SK-N-SH (cell line): Measurements from ENCODE around the gene NEGR1. TPM values are rescaled to one million over a fixed set of nuclear protein-coding genes. Genes with fewer than 3 reads are reported as not detected.

Source experiments
- CTCF ChIA-PET: fragments of 300-600, 350-600 bp; formaldehyde crosslinking; extraction: SDS; loops from one replicate; lab custom pipeline; 2021; lab: Yijun Ruan, JAX
- POLR2A ChIA-PET: fragments of 350-600 bp; sonication (Branson Sonifier 250); formaldehyde crosslinking; extraction: SDS; loops from one replicate; lab custom pipeline; 2020; ENCODE audit warnings: antibody characterized with exemption, inconsistent platforms; lab: Yijun Ruan, JAX
- DNase-seq: peaks from one replicate; pipeline ENCODE4 v3.0.0; 2012
- H2AFZ ChIP-seq: fragments of 200-600 bp; sonication (generic); 2 replicates; pipeline ENCODE4 v1.8.1; 2016; ENCODE audit warnings: antibody characterized with exemption, mild to moderate bottlenecking, low read depth
- H3F3A ChIP-seq: fragments of 200-600 bp; sonication (generic); replicated peaks from 2 replicates; pipeline ENCODE3; 2016; ENCODE audit warnings: antibody characterized with exemption, mild to moderate bottlenecking; ENCODE audit not compliant: insufficient read depth
- H3K27ac ChIP-seq, 2 experiments: fragments of 200-500 bp in 1 of 2; fragments of 200-600 bp in 1 of 2; sonication (Bioruptor generic) in 1 of 2; sonication (generic), shearing (Covaris generic) in 1 of 2; 2 replicates each; pipeline versions ENCODE4 v1.5.1 to v1.6.1; 2014 to 2016; ENCODE audit warnings: low read depth in 2 of 2, inconsistent platforms in 1 of 2, low read length in 1 of 2, mild to moderate bottlenecking in 1 of 2, mixed read lengths in 1 of 2
- H3K27me3 ChIP-seq: fragments of 200-600 bp; sonication (generic), shearing (Covaris generic); 2 replicates; pipeline ENCODE4 v1.6.1; 2016; ENCODE audit warnings: mixed run types; ENCODE audit not compliant: insufficient read depth
- H3K36me3 ChIP-seq, 2 experiments: fragments of 200-500 bp in 1 of 2; fragments of 200-600 bp in 1 of 2; sonication (Bioruptor generic) in 1 of 2; sonication (generic) in 1 of 2; replicated peaks in 1 of 2; 2 replicates each; pipeline versions ENCODE3 to v1.5.1; 2014 to 2016; ENCODE audit warnings: low read length in 1 of 2, mild to moderate bottlenecking in 1 of 2; ENCODE audit not compliant: insufficient read depth in 2 of 2, control insufficient read depth in 1 of 2
- H3K4me1 ChIP-seq, 2 experiments: fragments of 200-500 bp in 1 of 2; fragments of 200-600 bp in 1 of 2; sonication (Bioruptor generic) in 1 of 2; sonication (generic), shearing (Covaris generic) in 1 of 2; 2 replicates each; pipeline versions ENCODE4 v1.5.1 to v1.6.1; 2014 to 2016; ENCODE audit warnings: low read depth in 1 of 2, low read length in 1 of 2, mixed run types in 1 of 2; ENCODE audit not compliant: insufficient read depth in 2 of 2, control insufficient read depth in 1 of 2
- H3K4me2 ChIP-seq: fragments of 200-600 bp; sonication (generic), shearing (Covaris generic); 2 replicates; pipeline ENCODE4 v1.6.1; 2017; ENCODE audit warnings: mixed run types
- H3K4me3 ChIP-seq, 2 experiments: fragments of 200-500 bp in 1 of 2; fragments of 200-600 bp in 1 of 2; sonication (Bioruptor generic) in 1 of 2; sonication (generic), shearing (Covaris generic) in 1 of 2; 2 replicates each; pipeline versions ENCODE4 v1.5.1 to v1.8.1; 2014 to 2016; ENCODE audit warnings: low read depth in 2 of 2, inconsistent platforms in 1 of 2, low read length in 1 of 2, mild to moderate bottlenecking in 1 of 2, mixed read lengths in 1 of 2, moderate library complexity in 1 of 2
- H3K79me2 ChIP-seq: fragments of 200-600 bp; sonication (generic); 2 replicates; pipeline ENCODE4 v1.8.1; 2017; ENCODE audit warnings: mild to moderate bottlenecking; ENCODE audit not compliant: insufficient read depth
- H3K9ac ChIP-seq: fragments of 200-600 bp; sonication (generic); 2 replicates; pipeline ENCODE4 v1.6.1; 2017; ENCODE audit warnings: mixed run types
- H3K9me2 ChIP-seq: fragments of 200-600 bp; sonication (generic); 2 replicates; pipeline ENCODE4 v1.6.1; 2017; ENCODE audit warnings: mixed run types
- H3K9me3 ChIP-seq: fragments of 200-600 bp; sonication (generic); 2 replicates; pipeline ENCODE4 v1.6.1; 2017; ENCODE audit warnings: mixed run types, mild to moderate bottlenecking, moderate library complexity
- H4K20me1 ChIP-seq: fragments of 200-600 bp; sonication (generic); 2 replicates; pipeline ENCODE4 v1.6.1; 2017; ENCODE audit warnings: mild to moderate bottlenecking, mixed run types; ENCODE audit not compliant: insufficient read depth
- CHD2 ChIP-seq: fragments of 150-350 bp; IDR thresholded peaks from 2 replicates; pipeline ENCODE4 v1.6.1; 2018; ENCODE audit warnings: low read length; ENCODE audit not compliant: partially characterized antibody
- EZH2phosphoT487 ChIP-seq: fragments of 200-600 bp; sonication (generic); IDR thresholded peaks from 2 replicates; pipeline ENCODE4 v1.6.1; 2017; ENCODE audit warnings: low read depth, mixed run types, mild to moderate bottlenecking, antibody characterized with exemption, moderate library complexity, borderline replicate concordance
- NRF1 ChIP-seq: IDR thresholded peaks from 2 replicates; pipeline ENCODE4 v1.6.1; 2012; ENCODE audit warnings: low read depth, mild to moderate bottlenecking, low read length
- POLR2AphosphoS5 ChIP-seq: IDR thresholded peaks from 2 replicates; pipeline ENCODE4 v1.6.1; 2012; ENCODE audit warnings: low read depth, low read length
- RAD21 ChIP-seq: IDR thresholded peaks from 2 replicates; pipeline ENCODE4 v1.6.1; 2012; ENCODE audit warnings: mild to moderate bottlenecking, low read length
- RCOR1 ChIP-seq: fragments of 150-350 bp; IDR thresholded peaks from 2 replicates; pipeline ENCODE4 v1.6.1; 2017; ENCODE audit warnings: antibody characterized with exemption, low read length
- SMC3 ChIP-seq: IDR thresholded peaks from 2 replicates; pipeline ENCODE4 v1.6.1; 2012; ENCODE audit warnings: low read depth, low read length, improper control_type of control experiment
- TAF1 ChIP-seq: IDR thresholded peaks from 2 replicates; pipeline ENCODE4 v1.6.1; 2012; ENCODE audit warnings: low read depth, mild to moderate bottlenecking, low read length, moderate library complexity, borderline replicate concordance
- WGBS: methylation state at CpG from one replicate; pipeline ENCODE4 v1.1.6; 2017; ENCODE audit warnings: low lambda C conversion rate; 5-methylcytosine and 5-hydroxymethylcytosine counted together
- polyA plus RNA-seq, 3 experiments: library from polyadenylated mRNA; depleted of rRNA; stranded (reverse); fragments of >200 nt; gene quantifications; 2 replicates each; pipeline ENCODE4 v1.2.3, GENCODE V29; 2012
- TF ChIP-seq, protein P1 (sequence below): IDR thresholded peaks from 2 replicates; pipeline ENCODE4 v1.4.0; 2012; ENCODE audit warnings: low read depth, borderline replicate concordance
- TF ChIP-seq, protein P2 (sequence below): IDR thresholded peaks from 2 replicates; pipeline ENCODE4 v1.6.1; 2012; ENCODE audit warnings: mild to moderate bottlenecking, low read depth, low read length, moderate library complexity
- TF ChIP-seq, protein P3 (sequence below): IDR thresholded peaks from 2 replicates; pipeline ENCODE4 v1.4.0; 2012; ENCODE audit warnings: low read depth, borderline replicate concordance
- TF ChIP-seq, protein P4 (sequence below): IDR thresholded peaks from 2 replicates; pipeline ENCODE4 v1.4.0; 2012; ENCODE audit warnings: low read depth

The NEGR1 gene
- polyA plus RNA-seq, 1 of the 3 experiments (the other 2 are of a cell fraction) = 0.21 TPM

DNA sequence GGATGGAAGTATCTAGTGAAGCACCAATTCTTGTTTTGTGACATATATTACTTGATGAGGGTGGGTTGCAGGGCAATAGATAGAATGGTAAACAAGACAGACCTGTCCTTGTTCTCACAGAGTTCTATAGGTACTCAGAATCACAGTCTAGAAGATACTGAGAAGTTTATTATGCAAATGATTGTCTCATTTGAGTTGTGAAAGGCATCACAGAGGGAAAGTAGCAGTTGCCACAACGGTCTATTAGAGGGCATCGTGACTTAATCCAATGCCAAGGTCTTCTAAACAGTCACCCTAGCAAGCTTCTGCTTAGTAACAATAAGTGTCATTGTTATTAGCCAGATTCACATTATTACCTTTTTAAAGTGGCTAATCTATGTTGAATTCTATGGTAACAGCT lies 626.7 kb downstream of the NEGR1 start:
- TF ChIP-seq TAF1 (no peak), SMC3 (no peak), NRF1 (no peak), RAD21 (no peak), POLR2AphosphoS5 (no peak), RCOR1 (no peak), EZH2phosphoT487 (no peak), CHD2 (no peak)
- TF ChIP-seq, protein P1, sequence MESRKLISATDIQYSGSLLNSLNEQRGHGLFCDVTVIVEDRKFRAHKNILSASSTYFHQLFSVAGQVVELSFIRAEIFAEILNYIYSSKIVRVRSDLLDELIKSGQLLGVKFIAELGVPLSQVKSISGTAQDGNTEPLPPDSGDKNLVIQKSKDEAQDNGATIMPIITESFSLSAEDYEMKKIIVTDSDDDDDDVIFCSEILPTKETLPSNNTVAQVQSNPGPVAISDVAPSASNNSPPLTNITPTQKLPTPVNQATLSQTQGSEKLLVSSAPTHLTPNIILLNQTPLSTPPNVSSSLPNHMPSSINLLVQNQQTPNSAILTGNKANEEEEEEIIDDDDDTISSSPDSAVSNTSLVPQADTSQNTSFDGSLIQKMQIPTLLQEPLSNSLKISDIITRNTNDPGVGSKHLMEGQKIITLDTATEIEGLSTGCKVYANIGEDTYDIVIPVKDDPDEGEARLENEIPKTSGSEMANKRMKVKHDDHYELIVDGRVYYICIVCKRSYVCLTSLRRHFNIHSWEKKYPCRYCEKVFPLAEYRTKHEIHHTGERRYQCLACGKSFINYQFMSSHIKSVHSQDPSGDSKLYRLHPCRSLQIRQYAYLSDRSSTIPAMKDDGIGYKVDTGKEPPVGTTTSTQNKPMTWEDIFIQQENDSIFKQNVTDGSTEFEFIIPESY = no peak
- TF ChIP-seq, protein P2, sequence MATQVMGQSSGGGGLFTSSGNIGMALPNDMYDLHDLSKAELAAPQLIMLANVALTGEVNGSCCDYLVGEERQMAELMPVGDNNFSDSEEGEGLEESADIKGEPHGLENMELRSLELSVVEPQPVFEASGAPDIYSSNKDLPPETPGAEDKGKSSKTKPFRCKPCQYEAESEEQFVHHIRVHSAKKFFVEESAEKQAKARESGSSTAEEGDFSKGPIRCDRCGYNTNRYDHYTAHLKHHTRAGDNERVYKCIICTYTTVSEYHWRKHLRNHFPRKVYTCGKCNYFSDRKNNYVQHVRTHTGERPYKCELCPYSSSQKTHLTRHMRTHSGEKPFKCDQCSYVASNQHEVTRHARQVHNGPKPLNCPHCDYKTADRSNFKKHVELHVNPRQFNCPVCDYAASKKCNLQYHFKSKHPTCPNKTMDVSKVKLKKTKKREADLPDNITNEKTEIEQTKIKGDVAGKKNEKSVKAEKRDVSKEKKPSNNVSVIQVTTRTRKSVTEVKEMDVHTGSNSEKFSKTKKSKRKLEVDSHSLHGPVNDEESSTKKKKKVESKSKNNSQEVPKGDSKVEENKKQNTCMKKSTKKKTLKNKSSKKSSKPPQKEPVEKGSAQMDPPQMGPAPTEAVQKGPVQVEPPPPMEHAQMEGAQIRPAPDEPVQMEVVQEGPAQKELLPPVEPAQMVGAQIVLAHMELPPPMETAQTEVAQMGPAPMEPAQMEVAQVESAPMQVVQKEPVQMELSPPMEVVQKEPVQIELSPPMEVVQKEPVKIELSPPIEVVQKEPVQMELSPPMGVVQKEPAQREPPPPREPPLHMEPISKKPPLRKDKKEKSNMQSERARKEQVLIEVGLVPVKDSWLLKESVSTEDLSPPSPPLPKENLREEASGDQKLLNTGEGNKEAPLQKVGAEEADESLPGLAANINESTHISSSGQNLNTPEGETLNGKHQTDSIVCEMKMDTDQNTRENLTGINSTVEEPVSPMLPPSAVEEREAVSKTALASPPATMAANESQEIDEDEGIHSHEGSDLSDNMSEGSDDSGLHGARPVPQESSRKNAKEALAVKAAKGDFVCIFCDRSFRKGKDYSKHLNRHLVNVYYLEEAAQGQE = no peak
- TF ChIP-seq, protein P3, sequence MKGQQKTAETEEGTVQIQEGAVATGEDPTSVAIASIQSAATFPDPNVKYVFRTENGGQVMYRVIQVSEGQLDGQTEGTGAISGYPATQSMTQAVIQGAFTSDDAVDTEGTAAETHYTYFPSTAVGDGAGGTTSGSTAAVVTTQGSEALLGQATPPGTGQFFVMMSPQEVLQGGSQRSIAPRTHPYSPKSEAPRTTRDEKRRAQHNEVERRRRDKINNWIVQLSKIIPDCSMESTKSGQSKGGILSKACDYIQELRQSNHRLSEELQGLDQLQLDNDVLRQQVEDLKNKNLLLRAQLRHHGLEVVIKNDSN = no peak
- TF ChIP-seq, protein P4, sequence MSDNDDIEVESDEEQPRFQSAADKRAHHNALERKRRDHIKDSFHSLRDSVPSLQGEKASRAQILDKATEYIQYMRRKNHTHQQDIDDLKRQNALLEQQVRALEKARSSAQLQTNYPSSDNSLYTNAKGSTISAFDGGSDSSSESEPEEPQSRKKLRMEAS = no peak
- TF ChIP-seq, all 33 proteins: peak for 0
- POLR2A ChIA-PET = no interaction called here
- no peaks in the 10 kb centered on the region for H4K20me1 ChIP-seq
- DNase-seq = no peak
- H3K79me2 ChIP-seq = no peaks in the 10 kb centered on the region
- no peak overlapping the region for H3K27ac ChIP-seq
- H3K9me2 ChIP-seq = no peaks in the 10 kb centered on the region
- CTCF ChIA-PET = no interaction called here
- H3K9ac ChIP-seq = no peak overlapping the region
- H3K36me3 ChIP-seq = no peaks in the 10 kb centered on the region
- no peaks in the 10 kb centered on the region for H3K9me3 ChIP-seq
- no peaks in the 10 kb centered on the region; a peak in 1 of 4 replicates for H3K4me1 ChIP-seq
- H3K4me2 ChIP-seq = no peak overlapping the region
- no peak overlapping the region for H2AFZ ChIP-seq
- H3F3A ChIP-seq = no peaks in the 10 kb centered on the region
- no peak overlapping the region for H3K4me3 ChIP-seq
- WGBS = 68% methylated on average over 2 of the region's 2 CpGs
- H3K27me3 ChIP-seq = no peaks in the 10 kb centered on the region
